ENCODE data around the gene BPIFB2. TPM values are rescaled to one million over a fixed set of nuclear protein-coding genes. Genes with fewer than 3 reads are reported as not detected.

BPIFB2 gene
- polyA plus RNA-seq, 1 donor from 2014 or later: not detected

DNA sequence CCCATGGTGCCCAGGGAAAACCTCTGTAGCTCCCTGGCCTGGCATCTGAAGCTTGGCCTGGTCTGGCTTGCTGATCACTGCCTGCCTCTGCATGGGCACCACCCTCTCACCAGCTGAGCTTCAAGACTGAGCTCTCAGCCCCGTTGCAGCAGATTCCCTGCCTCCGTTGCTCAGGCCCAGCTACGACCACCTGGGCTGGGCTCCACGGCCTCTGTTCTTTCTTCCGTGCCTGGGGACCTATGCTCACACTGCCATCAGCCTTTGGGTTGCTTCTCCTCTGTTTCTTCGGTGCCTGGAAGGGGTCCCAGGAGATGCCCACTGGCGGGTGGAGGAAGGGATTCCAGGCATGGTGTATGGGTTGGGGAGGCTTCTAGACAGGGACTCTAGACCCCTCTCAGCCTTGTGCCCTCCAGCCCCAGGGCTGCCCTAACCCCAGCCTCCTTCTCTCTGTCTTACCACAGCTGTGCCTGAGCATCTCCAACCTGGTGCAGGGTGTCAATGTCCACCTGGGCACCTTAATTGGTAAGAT is 9.1 kb downstream of the BPIFB2 start:
- no peaks in the 10 kb centered on the region for H3K9me2 ChIP-seq (ENCODE audit: insufficient read depth, low read length)
- no peaks in the 10 kb centered on the region for H3F3A ChIP-seq (ENCODE audit: insufficient read depth, low read length, poor library complexity, severe bottlenecking)
- no peaks in the 10 kb centered on the region for H3K79me2 ChIP-seq (replicated peaks; ENCODE audit: insufficient read depth, low read length)
- no peaks in the 10 kb centered on the region for H3K9me3 ChIP-seq (ENCODE audit: low read length)
- H3K9ac ChIP-seq (ENCODE audit: low read length): no peak overlapping the region
- no peaks in the 10 kb centered on the region for H3K27me3 ChIP-seq (ENCODE audit: insufficient read depth, low read depth, low read length)
- TF ChIP-seq TAF1 (IDR thresholded peaks at IDR 0.05; ENCODE audit: low read depth) (no peak), MXI1 (conservative IDR thresholded peaks at IDR 0.05; ENCODE audit: poor library complexity, severe bottlenecking) (no peak), RAD21 (conservative IDR thresholded peaks at IDR 0.05) (no peak), SMC3 (conservative IDR thresholded peaks at IDR 0.05; ENCODE audit: poor library complexity) (no peak), POLR2AphosphoS5 (IDR thresholded peaks at IDR 0.05) (no peak), EP300 (conservative IDR thresholded peaks at IDR 0.05; ENCODE audit: poor library complexity, severe bottlenecking) (no peak), EZH2 (IDR thresholded peaks at IDR 0.05; ENCODE audit: borderline replicate concordance, insufficient read depth, low read length, poor library complexity, severe bottlenecking) (no peak)
- TF ChIP-seq, protein P1, sequence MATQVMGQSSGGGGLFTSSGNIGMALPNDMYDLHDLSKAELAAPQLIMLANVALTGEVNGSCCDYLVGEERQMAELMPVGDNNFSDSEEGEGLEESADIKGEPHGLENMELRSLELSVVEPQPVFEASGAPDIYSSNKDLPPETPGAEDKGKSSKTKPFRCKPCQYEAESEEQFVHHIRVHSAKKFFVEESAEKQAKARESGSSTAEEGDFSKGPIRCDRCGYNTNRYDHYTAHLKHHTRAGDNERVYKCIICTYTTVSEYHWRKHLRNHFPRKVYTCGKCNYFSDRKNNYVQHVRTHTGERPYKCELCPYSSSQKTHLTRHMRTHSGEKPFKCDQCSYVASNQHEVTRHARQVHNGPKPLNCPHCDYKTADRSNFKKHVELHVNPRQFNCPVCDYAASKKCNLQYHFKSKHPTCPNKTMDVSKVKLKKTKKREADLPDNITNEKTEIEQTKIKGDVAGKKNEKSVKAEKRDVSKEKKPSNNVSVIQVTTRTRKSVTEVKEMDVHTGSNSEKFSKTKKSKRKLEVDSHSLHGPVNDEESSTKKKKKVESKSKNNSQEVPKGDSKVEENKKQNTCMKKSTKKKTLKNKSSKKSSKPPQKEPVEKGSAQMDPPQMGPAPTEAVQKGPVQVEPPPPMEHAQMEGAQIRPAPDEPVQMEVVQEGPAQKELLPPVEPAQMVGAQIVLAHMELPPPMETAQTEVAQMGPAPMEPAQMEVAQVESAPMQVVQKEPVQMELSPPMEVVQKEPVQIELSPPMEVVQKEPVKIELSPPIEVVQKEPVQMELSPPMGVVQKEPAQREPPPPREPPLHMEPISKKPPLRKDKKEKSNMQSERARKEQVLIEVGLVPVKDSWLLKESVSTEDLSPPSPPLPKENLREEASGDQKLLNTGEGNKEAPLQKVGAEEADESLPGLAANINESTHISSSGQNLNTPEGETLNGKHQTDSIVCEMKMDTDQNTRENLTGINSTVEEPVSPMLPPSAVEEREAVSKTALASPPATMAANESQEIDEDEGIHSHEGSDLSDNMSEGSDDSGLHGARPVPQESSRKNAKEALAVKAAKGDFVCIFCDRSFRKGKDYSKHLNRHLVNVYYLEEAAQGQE (IDR thresholded peaks at IDR 0.05; ENCODE audit: borderline replicate concordance): no peak
- TF ChIP-seq, protein P2, sequence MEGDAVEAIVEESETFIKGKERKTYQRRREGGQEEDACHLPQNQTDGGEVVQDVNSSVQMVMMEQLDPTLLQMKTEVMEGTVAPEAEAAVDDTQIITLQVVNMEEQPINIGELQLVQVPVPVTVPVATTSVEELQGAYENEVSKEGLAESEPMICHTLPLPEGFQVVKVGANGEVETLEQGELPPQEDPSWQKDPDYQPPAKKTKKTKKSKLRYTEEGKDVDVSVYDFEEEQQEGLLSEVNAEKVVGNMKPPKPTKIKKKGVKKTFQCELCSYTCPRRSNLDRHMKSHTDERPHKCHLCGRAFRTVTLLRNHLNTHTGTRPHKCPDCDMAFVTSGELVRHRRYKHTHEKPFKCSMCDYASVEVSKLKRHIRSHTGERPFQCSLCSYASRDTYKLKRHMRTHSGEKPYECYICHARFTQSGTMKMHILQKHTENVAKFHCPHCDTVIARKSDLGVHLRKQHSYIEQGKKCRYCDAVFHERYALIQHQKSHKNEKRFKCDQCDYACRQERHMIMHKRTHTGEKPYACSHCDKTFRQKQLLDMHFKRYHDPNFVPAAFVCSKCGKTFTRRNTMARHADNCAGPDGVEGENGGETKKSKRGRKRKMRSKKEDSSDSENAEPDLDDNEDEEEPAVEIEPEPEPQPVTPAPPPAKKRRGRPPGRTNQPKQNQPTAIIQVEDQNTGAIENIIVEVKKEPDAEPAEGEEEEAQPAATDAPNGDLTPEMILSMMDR (IDR thresholded peaks at IDR 0.05; ENCODE audit: poor library complexity, severe bottlenecking): no peak
- no peak overlapping the region for H3K4me2 ChIP-seq (ENCODE audit: low read length)
- no peak overlapping the region for H3K4me3 ChIP-seq (ENCODE audit: low read length)
- H2AFZ ChIP-seq (ENCODE audit: low read depth, low read length): no peak overlapping the region
- H4K20me1 ChIP-seq (ENCODE audit: insufficient read depth): no peaks in the 10 kb centered on the region
- no peaks in the 10 kb centered on the region for H3K36me3 ChIP-seq (ENCODE audit: insufficient read depth, low read length)
- no peak overlapping the region for H3K27ac ChIP-seq (ENCODE audit: low read length)

DNA sequence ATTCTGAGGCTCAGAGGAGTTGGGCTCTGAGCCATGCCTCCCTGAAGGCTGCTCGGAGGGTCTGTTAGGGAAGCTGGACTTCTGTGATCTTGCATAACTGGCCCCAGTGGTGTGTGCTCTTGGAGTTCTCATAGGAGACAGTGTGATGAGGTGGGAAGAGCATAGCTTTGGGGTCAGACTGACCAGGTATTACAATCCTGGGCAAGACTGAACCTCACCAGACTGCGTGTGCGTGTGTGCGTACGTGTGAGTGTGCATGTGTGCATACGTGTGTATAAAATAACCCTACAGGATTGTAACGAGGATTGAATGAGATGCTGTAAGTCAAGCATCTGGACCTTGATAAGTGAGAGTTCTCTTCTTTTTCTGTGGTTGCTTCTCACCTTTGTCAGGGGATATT is 10.0 kb downstream of the BPIFB2 start:
- Histone ChIP-seq H3K9me3 (ENCODE audit: low read length) (no peaks in the 10 kb centered on the region), H3K4me2 (ENCODE audit: low read length) (no peak overlapping the region), H2AFZ (ENCODE audit: low read depth, low read length) (no peak overlapping the region), H3K9ac (ENCODE audit: low read length) (no peak overlapping the region), H3K36me3 (ENCODE audit: insufficient read depth, low read length) (no peaks in the 10 kb centered on the region), H3K4me3 (ENCODE audit: low read length) (no peak overlapping the region), H3K27ac (ENCODE audit: low read length) (no peak overlapping the region), H3K27me3 (ENCODE audit: insufficient read depth, low read depth, low read length) (no peaks in the 10 kb centered on the region), H3K9me2 (ENCODE audit: insufficient read depth, low read length) (no peaks in the 10 kb centered on the region), H3F3A (ENCODE audit: insufficient read depth, low read length, poor library complexity, severe bottlenecking) (no peaks in the 10 kb centered on the region), H3K79me2 (replicated peaks; ENCODE audit: insufficient read depth, low read length) (no peaks in the 10 kb centered on the region), H4K20me1 (ENCODE audit: insufficient read depth) (no peaks in the 10 kb centered on the region)
- TF ChIP-seq POLR2AphosphoS5 (IDR thresholded peaks at IDR 0.05): no peak
- TF ChIP-seq SMC3 (conservative IDR thresholded peaks at IDR 0.05; ENCODE audit: poor library complexity): no peak
- no peak for TF ChIP-seq RAD21 (conservative IDR thresholded peaks at IDR 0.05)
- TF ChIP-seq, protein P1 (IDR thresholded peaks at IDR 0.05; ENCODE audit: borderline replicate concordance): no peak
- no peak for TF ChIP-seq TAF1 (IDR thresholded peaks at IDR 0.05; ENCODE audit: low read depth)
- TF ChIP-seq MXI1 (conservative IDR thresholded peaks at IDR 0.05; ENCODE audit: poor library complexity, severe bottlenecking): no peak
- TF ChIP-seq EZH2 (IDR thresholded peaks at IDR 0.05; ENCODE audit: borderline replicate concordance, insufficient read depth, low read length, poor library complexity, severe bottlenecking): no peak
- no peak for TF ChIP-seq EP300 (conservative IDR thresholded peaks at IDR 0.05; ENCODE audit: poor library complexity, severe bottlenecking)
- TF ChIP-seq, protein P2 (IDR thresholded peaks at IDR 0.05; ENCODE audit: poor library complexity, severe bottlenecking): no peak

Data from neural cell (in vitro differentiated cells).